ENCODE data around the gene THTPA.

THTPA gene

DNA sequence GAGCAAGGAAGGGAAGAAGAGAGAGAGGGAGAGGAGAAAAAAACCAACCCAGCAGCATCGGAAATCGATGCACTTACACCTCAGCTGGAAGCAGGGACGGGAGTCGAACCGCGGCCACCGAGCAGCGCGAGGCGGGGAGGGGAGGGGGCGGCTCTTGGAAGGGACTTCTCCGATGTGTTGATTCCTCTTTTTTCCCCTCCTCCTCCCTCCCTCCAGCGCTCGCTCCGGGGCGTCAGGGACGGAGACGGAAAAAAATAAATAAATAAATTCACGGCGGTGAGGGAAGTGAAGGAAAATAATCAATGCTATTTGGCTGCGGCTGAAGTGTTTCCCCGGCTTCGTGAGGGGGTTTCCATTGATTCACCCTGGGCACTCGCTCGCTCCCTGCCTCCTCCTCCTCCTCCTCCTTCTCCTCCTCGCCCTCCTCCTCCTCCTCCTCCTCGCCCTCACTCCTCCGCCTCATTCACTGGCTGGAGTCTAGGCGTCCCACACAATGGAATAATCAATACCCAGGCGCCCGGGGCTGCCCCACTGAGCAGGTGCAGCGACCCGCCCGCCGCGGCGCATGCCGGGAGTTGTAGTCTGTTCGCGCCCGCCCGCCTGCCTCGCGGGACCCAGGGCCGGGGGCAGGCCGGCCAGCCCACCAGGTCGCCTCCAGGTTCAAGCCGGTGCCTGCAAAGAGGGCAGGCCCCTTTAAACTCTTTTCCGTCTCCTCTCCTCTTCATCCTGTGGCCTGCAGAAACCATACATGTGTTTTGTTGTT is 4.6 kb upstream of the THTPA start, which contains the start of gene ZFHX2:
TSS of gene ZFHX2 (minus strand) at position 500 of the 763 bp plus-strand sequence. CDS start 16,440 bp downstream, outside the sequence.
- peak; percentile 62 for DNase-seq (ENCODE audit: low read depth)

DNA sequence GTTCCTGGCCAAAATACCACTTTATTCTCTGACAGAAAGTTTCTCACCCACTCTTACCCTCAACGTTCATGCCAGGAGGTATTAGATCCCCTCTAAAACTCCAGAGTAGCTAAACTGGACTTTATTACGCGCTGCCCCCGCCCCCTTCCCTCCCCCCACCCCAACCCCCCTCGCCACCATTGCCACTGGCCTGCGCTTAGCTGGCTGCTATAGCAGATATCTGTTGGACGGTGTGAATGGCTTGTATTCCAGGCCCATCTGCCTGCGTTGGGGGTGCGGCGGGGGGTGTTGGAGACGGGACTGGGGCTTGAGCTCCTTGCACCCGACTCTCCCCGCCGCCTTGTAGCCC is 564 bp upstream of the THTPA start:
- DNase-seq (ENCODE audit: low read depth): no peak

DNA sequence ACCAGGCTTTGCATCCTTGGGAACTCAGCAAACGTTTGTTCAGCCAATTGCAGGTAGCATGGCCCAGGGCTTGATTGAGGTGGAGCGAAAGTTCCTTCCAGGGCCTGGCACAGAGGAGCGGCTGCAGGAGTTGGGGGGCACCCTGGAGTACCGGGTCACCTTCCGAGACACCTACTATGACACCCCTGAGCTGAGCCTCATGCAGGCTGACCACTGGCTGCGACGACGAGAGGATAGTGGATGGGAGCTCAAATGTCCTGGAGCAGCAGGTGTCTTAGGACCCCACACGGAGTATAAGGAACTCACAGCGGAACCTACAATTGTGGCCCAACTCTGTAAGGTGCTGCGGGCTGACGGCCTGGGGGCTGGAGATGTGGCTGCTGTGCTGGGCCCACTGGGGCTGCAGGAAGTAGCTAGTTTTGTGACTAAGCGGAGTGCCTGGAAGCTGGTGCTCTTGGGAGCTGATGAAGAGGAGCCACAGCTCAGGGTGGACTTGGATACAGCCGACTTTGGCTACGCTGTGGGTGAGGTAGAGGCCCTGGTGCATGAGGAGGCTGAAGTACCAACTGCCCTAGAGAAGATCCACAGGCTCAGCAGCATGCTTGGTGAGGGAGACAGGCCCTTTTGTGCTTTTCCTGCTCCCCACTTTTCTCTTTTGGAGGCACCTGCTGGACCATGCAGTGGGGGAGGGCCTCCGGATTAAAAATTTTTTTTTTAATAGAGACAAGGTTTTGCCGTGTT is 799 bp downstream of the THTPA start:
- no peak for DNase-seq (ENCODE audit: low read depth)

DNA sequence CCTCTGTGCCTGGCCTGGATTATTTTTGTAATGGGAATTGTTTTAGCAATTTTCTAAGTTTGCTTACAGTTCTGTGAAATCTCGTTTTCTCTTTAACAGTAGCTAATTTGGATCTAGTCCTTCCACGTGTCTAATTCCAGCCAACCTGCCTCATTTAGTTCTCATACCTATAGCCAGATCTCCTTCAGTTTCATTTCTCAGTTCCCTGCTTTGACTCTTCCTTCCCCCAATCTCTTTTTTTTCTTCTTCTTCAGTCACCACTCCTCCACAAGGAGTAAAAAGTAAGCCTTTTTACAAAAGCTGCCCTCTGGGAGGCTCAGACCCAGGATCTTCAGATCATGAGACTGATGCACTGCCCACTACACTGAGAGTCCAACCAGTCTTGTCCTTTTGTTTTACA is 1.4 kb downstream of the THTPA start:
- no peak for DNase-seq (ENCODE audit: low read depth)

DNA sequence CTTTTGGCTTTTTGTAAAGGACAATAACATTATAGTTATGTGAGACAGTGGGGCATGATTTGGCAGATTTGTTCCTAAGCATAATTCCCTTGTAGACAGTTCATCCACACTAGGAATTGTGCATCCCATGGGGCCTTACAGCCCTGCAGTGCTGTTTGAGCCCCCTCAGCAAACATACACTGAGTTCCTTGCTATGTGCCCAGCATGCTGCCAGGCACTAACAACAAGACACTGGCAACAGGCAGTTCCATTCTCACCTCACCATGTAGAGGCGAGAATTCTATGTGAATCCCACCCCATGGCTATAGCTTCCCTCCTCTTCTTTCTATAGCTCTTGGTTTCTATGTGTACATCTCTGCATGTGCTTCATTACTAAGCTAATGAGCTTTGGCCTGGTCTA is 1.9 kb downstream of the THTPA start:
- no peak for DNase-seq (ENCODE audit: low read depth)

DNA sequence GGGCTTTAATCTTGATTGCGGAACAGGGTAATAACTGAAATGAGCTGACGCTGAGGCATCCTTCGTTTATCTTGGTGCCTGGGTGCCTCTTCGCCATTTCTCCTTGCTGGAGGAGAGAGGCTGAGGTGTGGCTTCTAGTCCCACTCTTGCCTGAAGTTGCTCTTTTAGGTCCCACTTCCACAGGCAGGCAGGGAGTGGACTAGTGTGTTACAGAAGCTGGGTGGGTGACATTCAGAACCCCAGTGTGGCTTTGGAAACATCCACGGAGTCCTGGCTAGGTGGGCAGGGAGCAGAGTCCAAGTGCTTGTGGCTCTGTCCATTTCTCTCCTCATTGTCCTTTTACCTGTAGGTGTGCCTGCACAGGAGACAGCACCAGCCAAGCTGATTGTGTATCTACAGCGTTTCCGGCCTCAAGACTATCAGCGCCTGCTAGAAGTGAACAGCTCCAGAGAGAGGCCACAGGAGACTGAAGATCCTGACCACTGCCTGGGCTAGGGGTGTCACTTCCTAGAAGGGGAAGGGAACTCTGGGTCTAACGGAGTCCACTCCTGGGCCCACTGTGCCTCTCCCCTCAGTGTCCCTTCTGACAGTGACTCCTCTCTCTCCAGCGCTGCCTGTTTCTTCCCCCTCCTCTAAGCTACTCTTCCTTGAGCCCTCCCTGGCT is 2.4 kb downstream of the THTPA start:
- DNase-seq (ENCODE audit: low read depth): no peak

DNA sequence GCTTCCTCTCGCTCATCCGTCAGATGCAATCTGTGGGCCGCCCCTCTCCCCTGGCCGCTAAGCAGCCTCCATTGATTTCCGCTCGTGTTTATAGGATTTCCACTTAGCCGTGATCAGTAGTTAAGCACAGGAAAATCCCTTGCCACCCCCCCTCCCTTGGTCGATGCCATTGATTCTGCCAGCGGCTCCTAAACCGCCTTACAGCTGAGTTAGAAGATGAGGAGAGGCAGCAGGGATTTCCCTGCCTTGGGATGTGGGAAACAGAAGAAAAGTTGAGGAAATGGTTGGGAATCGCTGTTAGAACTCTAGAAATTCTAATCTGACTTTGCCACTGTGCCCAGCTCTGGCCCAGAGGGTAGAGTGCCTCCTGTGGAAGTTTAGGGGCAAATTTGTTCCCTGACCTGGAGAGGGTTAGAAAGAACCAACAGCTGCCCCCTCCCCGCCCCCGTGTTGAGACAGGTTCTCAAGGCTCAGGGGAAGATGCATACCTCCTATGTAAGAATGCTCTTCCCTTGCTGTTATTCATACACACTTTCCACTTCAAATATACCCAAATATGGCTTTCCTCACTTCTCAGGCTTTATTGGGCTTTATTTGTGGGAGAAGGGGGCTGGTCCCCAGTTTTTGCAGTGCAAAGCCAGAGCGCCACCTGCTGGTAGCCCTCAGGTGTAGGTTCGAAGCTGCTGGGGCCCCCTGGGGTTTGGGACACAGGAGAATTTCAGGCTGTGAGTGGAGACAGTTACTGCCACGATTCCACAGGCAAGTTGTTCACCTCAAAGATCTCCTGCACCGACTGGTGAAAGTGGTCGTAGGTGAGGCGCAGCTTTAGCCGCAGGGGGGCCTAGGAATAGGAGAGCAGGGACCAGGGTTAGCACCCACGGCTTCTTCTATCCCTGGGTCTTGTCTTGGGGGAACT is 3.2 kb downstream of the THTPA start:
- DNase-seq (ENCODE audit: low read depth): peak; percentile 28

DNA sequence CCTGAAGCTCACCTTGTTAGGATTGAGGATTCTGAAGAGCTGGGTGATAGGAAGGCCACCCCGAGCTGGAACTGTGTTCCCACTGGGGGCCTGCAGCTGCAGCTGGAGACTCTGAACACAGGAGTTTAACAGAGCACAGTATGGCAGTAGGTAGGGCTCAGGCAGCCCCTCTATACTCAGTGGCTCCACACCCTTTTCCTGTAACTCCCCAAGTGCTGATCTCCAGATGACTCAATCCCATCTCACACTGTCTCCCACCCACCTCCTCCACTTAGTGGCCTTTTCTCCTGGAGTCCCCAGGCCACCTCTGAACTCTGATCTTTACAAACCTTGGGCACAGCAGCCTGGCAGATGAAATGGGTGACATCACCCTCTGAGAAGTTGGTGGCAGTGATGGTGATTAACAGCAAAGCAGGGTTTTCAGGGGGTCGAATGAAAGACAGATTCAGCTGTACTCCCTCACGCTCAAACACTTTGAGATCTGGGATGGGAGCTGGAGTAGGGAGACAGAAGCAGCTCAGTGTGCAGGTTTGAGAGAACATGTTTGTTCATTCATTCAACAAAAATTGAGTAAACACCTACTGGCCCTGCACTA is 4.0 kb downstream of the THTPA start:
- DNase-seq (ENCODE audit: low read depth): no peak

DNA sequence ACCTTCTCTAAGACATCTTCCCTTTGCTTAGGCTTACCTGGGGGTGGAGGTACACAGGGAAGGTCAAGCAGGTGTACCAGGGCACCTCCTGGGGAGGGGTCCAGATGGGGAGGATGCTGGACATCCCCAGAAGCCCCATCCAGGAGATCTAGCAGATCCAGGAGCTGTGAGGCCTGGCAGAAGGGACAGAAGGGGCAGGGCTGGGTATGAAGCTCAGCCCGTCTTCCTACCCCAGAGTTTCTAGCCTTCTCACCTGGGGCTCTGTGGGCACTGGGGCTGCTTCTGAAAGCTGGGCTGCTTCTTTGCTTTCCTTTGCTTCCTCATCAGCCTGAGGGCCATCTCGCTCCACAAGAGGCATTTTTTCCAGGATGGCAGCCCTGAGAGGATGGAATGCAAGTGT is 5.2 kb downstream of the THTPA start:
- no peak for DNase-seq (ENCODE audit: low read depth)

DNA sequence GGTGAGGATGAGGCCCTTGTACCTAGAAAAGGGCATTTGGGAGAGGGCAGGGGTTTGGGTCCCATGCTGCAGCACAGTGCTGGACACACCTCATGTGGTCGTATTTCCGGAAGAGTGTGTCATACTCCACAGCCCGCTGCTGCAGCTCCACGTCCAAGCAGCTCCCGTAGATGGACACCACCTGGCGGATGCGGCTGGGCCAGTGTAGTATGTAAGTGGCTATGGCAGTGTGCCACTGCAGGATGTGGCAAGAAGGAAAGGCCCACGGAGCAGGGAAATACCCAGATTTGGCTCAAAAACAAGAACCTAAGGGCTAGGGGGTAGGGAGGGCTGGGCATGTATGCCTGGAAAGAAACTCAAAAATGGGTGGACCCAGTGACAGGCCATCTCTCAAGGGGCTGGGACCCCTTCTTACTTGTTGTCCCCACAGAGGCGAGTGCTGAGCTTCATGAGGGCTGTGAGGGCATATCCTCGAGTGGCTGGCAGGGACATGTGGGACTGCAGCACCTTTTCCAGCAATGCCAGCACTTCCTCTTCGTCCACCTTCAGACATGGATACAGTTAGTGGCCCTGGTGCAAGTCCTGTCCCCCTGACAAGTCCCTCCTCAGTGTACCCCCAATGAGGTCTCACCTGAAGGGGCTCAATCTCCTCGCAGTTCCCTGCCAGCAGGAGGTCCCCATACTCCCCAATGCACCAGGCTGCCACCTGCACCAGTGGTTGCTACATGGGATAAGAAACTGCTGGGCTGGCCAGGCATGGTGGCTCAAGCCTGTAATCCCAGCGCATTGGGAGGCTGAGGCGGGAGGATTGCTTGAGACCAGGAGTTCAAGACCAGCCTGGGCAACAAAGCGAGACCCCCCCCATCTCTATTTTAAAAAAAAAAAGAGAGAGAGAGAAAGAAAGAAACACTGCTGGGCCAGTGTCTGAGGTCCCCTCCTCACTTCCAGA is 6.1 kb downstream of the THTPA start:
- DNase-seq (ENCODE audit: low read depth): no peak

DNA sequence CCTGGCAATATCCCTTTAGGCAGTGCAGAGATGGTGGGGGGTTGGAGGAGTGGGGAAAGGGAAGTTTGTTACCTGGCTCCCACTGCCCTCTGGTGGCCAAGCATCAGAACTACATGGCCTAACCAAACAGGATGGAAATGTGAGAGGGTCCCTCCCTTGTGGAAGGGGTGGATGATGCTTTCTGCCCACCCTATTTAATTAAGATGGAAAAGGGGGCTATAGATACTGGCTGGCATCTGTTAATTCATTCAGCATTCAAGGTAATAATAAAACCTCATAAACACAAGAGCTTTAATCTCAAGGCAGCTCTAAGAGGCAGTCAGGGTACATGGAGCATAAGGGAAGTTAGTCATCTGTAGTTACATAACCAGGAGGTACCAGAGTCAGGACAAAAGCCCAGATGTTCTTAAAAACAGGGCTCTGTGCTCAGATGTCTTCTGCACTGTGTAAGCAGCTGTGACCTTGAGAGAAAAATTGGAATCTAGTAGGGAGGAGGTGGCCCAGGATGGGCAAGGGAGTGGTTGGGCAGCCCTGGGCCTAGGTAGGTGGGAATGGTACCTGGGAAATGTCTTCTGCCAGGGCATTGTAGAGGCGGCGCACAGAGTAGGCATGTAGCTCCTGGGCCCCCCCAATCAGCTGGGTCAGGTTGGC is 6.9 kb downstream of the THTPA start:
- DNase-seq (ENCODE audit: low read depth): peak; percentile 24

DNA sequence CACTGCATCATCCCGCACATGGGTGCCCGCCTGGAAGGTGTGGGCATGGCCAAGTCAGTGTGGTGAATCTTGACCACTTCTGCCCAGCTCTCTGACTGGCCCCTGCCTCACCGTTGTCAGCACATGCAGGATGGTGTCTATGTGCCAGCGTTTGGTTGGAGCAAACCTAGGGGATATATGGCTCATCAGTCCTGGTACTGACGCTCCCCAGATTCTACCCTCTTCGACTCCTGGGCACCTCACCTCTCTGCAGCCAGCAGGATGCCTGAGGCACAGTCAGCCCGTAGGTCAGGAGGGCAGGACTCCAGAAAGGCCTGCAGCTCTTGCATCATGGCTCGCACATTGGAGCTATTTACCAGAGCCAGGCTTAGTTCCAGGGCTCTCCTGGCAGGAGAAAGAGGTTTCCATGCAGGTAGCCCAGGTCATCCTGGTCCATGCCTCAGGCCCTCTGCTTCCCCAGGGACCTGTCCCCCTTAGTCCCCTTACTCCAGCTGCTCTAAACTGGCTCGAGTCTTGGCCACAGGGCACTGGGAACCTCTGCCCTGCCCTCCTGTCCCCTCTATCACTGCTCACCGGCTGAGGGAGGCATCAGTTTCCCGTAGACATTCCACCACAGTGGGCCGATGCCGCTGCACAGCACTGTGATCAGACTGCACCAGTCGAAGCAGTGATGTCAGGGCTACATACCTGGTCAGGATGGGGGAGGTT is 7.6 kb downstream of the THTPA start:
- no peak for DNase-seq (ENCODE audit: low read depth)

DNA sequence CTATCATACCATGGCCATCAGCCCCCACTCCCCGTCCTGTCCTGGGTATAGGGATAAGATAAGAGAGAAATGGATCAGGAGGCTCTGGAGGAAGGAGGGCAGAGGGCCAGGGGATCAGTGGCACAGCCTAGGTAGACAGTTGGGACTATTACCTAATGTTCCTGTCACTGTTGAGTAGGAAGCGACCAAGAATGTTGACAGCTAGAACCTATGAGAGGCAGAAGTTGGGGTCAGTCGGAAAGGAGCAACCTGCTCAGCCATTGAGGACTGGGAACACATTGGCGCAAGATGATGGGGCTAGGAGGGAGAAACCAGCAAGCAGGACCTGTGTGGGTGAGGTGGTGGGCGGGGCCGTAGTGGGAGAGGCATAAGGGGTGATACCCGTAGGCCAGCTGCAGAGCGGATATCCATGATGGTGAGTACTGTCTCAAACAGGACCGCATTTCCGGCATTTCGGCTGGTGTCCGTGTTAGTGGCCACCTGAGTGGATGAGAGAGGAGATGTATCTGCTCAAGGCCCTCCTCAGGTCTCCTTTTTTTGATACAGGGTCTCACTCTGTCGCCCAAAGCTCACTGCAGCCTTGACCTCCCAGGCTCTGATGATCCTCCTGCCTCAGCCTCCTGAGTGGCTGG is 8.2 kb downstream of the THTPA start:
- DNase-seq (ENCODE audit: low read depth): no peak

DNA sequence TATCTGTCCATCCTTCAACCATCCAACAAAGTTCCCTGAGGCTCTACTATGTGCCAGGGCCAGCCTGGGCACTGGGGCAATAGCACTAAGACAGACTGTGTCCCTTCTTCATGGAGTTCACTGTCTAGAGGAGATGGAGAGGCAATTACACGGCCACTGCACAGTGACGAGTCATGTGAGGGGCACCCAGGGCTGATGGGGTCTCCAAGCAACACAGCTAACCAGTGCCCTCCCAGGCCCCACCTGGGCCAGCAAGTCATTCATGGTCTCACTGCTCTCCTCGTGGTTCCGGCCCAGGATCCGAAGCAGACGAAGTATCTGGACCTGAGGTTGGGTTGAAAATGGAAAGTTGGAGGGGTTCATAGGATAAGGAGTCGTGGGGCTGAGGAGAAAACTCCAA is 8.8 kb downstream of the THTPA start:
- no peak for DNase-seq (ENCODE audit: low read depth)

DNA sequence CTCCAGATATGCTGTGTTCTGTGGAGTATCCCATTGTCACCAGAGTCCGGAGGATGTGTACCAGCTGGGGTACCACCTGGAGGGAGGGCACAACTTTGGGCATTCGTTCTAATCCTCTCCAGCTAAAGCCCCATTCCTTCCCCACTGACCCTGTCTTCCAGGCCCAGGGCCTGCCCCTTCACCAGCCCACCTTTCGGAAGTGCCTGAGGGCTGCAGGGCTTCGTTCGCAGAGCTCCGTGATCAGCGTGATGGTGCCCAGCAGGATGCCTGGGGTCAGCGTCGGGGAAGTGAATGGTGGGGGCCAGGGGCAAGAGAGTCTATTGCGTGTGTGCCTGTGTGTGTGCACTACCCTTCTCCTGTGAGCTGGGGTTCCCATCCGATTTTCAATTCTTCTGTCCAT is 9.6 kb downstream of the THTPA start:
- no peak for DNase-seq (ENCODE audit: low read depth)

DNA sequence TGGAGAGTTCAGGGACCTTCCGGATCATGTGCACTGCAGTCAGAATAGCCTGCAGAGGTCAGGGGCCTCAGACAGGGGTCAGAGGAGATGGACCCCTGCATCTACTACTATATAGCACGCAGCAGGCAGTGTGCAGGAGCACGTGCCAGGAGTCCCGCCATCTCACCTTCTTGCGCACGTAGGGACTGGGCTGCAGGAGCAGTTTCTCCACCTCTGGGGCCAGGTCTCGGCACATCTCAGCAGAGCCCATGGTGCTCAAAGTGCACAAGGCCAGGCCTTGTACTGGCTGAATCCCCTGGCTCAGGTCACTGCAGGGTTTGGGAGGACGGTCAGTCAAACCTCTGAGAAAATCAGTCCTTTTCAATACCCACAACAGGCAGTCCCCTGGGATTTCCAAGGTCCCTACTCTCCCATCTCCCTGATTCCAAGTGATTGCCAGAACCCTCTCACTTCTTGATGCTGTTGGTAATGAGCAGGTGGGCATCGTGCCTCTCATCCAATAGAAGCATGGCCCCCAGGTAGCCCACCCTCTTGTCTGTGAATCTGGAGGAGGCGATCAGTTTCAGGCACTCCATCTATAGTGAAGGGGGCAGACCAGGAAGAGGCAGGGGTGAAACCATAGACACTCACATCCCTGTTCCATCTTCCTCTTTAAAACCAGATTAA is 10.2 kb downstream of the THTPA start:
- no peak for DNase-seq (ENCODE audit: low read depth)

DNA sequence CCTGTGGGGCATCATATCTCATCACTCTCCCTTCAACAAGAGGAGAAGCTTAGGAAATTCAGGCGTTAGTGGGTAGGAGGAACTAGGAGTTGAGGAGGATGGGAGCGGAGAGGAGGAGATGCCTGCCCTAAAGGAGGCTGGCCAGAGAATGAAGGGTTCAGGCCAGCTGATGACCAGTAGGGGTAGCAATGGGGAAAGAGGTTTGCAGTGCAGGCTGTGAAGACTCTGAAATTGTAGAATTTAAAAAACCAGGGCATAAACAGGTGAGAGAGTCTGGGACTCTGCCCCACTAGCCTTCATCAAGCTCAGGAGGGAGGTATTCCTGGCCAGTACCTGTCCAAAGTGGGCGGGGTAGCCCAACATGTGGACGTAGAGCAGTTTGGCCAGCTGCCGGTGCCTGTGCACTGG is 10.7 kb downstream of the THTPA start:
- no peak for DNase-seq (ENCODE audit: low read depth)
